ENCODE data around the gene KCTD19.
A peak's percentile ranks its signal among the peaks of the same experiment; 100 is the strongest.

Gene KCTD19

DNA sequence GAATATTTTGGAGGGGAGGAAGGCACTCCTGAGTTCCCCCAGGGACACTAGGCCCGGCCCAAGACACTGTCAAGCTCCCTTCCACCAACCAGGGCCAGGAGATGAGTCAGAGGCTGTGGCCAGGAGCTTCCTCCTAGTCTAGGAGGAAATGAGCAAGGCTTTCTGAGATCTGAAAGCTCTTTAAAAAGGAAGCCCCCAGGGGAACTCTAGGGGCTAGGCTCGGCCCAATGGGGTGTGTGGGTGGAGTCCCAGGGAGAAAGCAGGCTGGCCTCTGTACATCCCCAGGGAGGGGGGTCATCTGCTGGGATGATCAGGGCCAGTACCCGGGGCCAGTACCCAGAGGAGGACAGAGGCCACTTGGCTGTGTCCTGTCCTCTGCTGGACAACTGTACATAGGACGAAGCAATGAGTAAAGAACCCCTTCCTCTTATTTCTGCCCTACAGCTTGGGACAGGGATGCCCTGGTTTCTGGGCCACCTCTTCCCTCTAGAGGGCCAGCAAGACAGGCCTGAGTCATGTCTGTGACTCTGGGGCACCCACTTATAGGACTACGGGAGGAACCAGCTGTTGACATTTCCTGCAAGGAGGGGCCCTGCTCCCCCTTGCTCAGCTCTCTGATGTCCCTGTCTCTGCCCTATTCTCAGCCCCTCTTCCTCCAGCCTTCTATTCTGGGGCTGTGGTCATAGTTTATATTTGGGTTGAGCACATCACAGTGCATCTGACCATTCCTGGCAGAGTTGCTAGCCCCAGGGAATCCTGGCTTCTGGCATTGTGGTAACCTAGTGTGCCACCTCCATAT lies 82.0 kb downstream of the KCTD19 start:
- no peaks in the 10 kb centered on the region for H3K9me3 ChIP-seq (ENCODE audit: control insufficient read depth in 2 of 2, low read length in 2 of 2)
- H3K36me3 ChIP-seq (ENCODE audit: control insufficient read depth in 2 of 2, insufficient read depth in 2 of 2, low read length in 2 of 2) = peaks cover 1 to 2% of the 10 kb centered on the region in 2 donors
- peak overlapping the region; percentile 93 to 95 for H3K27ac ChIP-seq (ENCODE audit: low read depth in 2 of 2, low read length in 2 of 2)
- peaks cover 61 to 62% of the 10 kb centered on the region in 2 donors for H3K4me1 ChIP-seq (ENCODE audit: control insufficient read depth in 2 of 2, insufficient read depth in 2 of 2, low read length in 2 of 2)
- H3K9ac ChIP-seq (ENCODE audit: low read depth in 1 of 2, low read length in 2 of 2) = peak overlapping the region; percentile 17 to 37
- peak overlapping the region in 1 of 2 donors; percentile 84 for H3K4me3 ChIP-seq (ENCODE audit: low read length in 2 of 2)
- peaks cover 6 to 10% of the 10 kb centered on the region in 2 donors for H3K27me3 ChIP-seq (ENCODE audit: control insufficient read depth in 2 of 2, insufficient read depth in 2 of 2, low read length in 2 of 2)

DNA sequence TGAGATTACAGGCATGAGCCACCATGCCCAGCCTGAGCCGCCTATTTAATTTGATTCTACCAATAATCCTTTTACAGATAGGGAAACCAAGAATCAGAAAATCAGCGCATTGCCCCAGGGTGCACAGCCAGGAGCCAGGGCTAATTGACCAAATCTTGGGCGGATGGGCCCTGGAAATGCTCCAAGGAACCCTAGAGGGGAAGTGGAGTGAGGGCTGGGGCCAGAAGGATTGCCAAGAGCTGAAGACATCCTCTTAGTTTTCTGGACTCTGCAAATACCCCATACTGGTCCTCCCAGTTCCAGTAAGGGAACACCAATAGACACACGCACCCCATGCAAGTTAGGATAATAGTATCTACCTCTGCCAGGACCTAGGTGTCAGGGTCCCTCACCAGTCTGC lies 83.1 kb downstream of the KCTD19 start:
- Histone ChIP-seq H3K9ac (ENCODE audit: low read depth in 1 of 2, low read length in 2 of 2) (peak overlapping the region in 1 of 2 donors; percentile 30), H3K36me3 (ENCODE audit: control insufficient read depth in 2 of 2, insufficient read depth in 2 of 2, low read length in 2 of 2) (peaks cover 12% of the 10 kb centered on the region in 2 donors), H3K27me3 (ENCODE audit: control insufficient read depth in 2 of 2, insufficient read depth in 2 of 2, low read length in 2 of 2) (peaks cover 0 to 3% of the 10 kb centered on the region in 2 donors), H3K27ac (ENCODE audit: low read depth in 2 of 2, low read length in 2 of 2) (peak overlapping the region; percentile 93 to 95), H3K4me3 (ENCODE audit: low read length in 2 of 2) (no peak overlapping the region), H3K9me3 (ENCODE audit: control insufficient read depth in 2 of 2, low read length in 2 of 2) (no peaks in the 10 kb centered on the region), H3K4me1 (ENCODE audit: control insufficient read depth in 2 of 2, insufficient read depth in 2 of 2, low read length in 2 of 2) (peaks cover 55% of the 10 kb centered on the region in 2 donors)

DNA sequence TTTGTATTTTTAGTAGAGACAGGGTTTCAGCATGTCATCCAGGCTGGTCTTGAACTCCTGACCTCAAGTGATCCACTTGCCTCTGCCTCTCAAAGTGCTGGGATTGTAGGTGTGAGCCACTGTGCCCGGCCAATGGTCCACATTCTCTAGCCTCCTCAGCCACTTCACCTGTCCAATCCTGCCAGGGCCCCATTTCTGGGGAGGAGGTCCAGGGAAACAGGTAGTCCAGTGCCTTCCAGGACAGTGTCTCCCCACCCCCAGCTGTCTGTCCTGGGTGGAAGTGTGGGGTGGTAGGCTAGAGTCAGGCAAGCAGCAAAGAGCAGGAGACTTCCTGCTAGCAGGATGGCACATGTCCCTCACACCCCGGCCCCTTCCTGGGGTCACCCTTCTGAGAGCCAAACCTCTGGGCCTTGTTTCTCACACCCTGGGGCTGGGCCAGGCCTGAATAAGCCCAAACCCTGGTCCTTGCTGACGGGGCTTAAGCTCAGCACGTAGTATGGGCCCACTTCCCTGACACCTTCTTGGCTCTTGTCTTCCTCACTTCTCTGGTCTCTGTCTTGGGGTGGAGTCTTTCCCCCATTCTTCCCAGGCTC lies 84.3 kb downstream of the KCTD19 start:
- Histone ChIP-seq H3K4me3 (ENCODE audit: low read length in 2 of 2) (no peak overlapping the region), H3K27me3 (ENCODE audit: control insufficient read depth in 2 of 2, insufficient read depth in 2 of 2, low read length in 2 of 2) (no peaks in the 10 kb centered on the region), H3K4me1 (ENCODE audit: control insufficient read depth in 2 of 2, insufficient read depth in 2 of 2, low read length in 2 of 2) (peaks cover 45 to 49% of the 10 kb centered on the region in 2 donors), H3K27ac (ENCODE audit: low read depth in 2 of 2, low read length in 2 of 2) (peak overlapping the region; percentile 95 to 97), H3K36me3 (ENCODE audit: control insufficient read depth in 2 of 2, insufficient read depth in 2 of 2, low read length in 2 of 2) (peaks cover 19 to 25% of the 10 kb centered on the region in 2 donors), H3K9me3 (ENCODE audit: control insufficient read depth in 2 of 2, low read length in 2 of 2) (no peaks in the 10 kb centered on the region), H3K9ac (ENCODE audit: low read depth in 1 of 2, low read length in 2 of 2) (peak overlapping the region in 1 of 2 donors; percentile 69)

DNA sequence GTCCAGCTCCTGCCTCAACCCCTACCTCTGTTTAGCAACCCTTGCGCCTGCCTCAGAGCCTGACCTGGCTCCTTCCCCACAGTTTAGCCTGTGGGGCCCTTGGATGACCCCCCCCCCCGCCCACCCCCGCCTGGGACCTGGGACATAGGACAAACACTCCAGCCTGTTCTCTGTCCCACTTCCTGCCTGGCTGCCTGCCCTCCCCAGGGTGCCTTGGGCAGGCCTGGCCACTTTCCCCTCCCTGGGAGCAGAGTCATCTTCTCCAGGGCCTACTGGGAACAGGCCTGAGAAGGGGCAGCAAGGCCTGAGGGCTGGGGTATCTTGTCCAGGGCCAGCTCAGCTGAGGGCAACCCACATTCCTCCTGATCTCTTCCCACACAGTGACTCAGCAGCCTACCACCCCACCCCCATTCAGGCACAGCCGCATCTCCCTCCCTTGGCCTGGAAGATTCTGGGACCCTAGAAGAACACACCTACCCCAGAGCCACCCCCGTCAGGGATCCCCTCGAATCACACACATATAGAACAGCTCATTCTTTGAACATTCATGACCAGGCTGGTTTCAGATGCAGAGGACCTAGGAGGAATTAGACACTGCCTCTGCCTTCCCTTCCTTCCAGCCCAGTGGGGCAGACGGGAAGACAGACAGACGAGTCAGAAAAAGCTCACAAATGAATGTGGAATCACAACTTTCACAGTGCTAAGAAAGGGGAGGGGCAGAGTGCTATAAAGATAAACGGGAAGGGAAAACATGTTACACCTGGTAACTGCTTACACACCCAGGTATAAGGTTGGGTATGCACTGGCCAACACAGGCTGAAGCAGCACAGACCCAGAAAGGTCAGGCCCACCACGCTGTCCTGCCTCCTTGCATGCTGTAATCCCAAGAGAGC lies 85.3 kb downstream of the KCTD19 start:
- H3K9ac ChIP-seq (ENCODE audit: low read depth in 1 of 2, low read length in 2 of 2) = peak overlapping the region; percentile 66 to 69
- peaks cover 45 to 48% of the 10 kb centered on the region in 2 donors for H3K4me1 ChIP-seq (ENCODE audit: control insufficient read depth in 2 of 2, insufficient read depth in 2 of 2, low read length in 2 of 2)

DNA sequence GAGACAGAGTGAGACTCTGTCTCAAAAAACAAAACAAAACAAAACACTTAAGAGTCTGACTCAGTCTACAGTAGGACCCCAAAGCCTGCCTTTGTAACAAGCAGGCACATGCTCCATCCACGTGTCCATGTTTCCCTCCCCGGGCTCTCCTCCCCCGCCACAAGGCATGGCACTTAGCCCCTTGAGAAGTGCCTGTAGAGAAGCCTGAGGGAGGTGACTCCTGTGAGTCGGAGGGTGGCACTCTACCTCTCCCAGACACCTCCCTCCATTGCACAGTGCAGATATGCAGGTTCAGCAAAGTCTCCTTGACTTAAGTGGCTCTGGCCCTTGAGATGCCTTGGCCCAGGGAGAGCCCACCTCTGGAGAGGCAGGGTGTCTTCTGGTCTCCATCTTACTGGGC lies 86.0 kb downstream of the KCTD19 start:
- Histone ChIP-seq H3K4me1 (ENCODE audit: control insufficient read depth in 2 of 2, insufficient read depth in 2 of 2, low read length in 2 of 2) (peaks cover 40 to 44% of the 10 kb centered on the region in 2 donors), H3K27ac (ENCODE audit: low read depth in 2 of 2, low read length in 2 of 2) (peak overlapping the region; percentile 95 to 97), H3K4me3 (ENCODE audit: low read length in 2 of 2) (no peak overlapping the region)

More for the DNA sequence above, 85.3 kb downstream of the KCTD19 start:
- peaks cover 26 to 30% of the 10 kb centered on the region in 2 donors for H3K36me3 ChIP-seq (ENCODE audit: control insufficient read depth in 2 of 2, insufficient read depth in 2 of 2, low read length in 2 of 2)
- peak overlapping the region in 1 of 2 donors; percentile 53 for H3K4me3 ChIP-seq (ENCODE audit: low read length in 2 of 2)
- H3K9me3 ChIP-seq (ENCODE audit: control insufficient read depth in 2 of 2, low read length in 2 of 2) = no peaks in the 10 kb centered on the region
- H3K27ac ChIP-seq (ENCODE audit: low read depth in 2 of 2, low read length in 2 of 2) = peak overlapping the region; percentile 95 to 97
- H3K27me3 ChIP-seq (ENCODE audit: control insufficient read depth in 2 of 2, insufficient read depth in 2 of 2, low read length in 2 of 2) = no peaks in the 10 kb centered on the region

More for the DNA sequence above, 86.0 kb downstream of the KCTD19 start:
- H3K27me3 ChIP-seq (ENCODE audit: control insufficient read depth in 2 of 2, insufficient read depth in 2 of 2, low read length in 2 of 2) = no peaks in the 10 kb centered on the region
- H3K9ac ChIP-seq (ENCODE audit: low read depth in 1 of 2, low read length in 2 of 2) = peak overlapping the region in 1 of 2 donors; percentile 53
- H3K9me3 ChIP-seq (ENCODE audit: control insufficient read depth in 2 of 2, low read length in 2 of 2) = no peaks in the 10 kb centered on the region
- H3K36me3 ChIP-seq (ENCODE audit: control insufficient read depth in 2 of 2, insufficient read depth in 2 of 2, low read length in 2 of 2) = peaks cover 32 to 36% of the 10 kb centered on the region in 2 donors

All from mucosa of rectum (tissue), 2 donors.